HG03060 (cell line): ENCODE data around the gene KDM2A.

Experiments used
- ATAC-seq: cut with Tn5 transposase; IDR thresholded peaks from one replicate; pipeline ENCODE4 v1.9.1; 2021; ENCODE audit warnings: low read depth, moderate number of reproducible peaks; ENCODE audit not compliant: unreplicated experiment

Gene KDM2A

DNA sequence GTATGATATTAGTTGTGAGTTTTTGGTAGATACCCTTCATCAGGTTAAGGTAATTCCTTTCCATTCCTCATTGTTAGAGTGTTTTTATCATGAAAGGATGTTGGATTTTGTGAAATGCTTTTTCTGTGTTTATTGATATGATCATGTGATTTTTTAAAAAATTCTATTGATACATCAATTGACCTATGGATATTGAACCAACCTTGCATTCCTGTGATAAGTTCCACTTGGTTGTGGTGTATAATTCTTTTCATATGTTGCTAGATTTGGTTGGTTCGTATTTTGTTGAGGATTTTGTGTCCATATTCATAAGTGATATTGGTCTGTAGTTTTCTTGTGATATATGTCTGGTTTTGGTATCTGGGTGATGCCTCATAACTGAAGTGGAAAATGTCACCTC, 176.8 kb downstream of the KDM2A start:
- no peak for ATAC-seq

DNA sequence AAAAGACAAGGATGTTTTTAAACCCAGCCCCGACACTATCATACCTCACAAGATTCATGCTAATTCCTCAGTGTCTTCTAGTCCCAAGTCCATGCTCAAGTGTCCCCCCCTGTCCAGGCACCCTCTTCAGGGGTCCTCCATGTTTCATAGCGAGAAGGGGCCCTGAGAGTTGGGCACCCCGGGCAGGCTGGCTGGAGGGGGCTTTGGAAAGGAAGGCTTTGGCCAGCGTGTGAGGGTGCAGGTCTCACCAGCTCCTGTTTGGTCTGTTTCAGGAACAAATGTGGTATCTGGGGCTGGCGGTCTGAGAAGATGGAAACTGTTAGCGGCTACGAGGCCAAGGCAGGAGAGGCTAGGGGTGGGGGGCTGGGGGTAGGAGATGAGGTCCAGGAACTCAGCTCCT, 179.7 kb downstream of the KDM2A start:
- no peak for ATAC-seq

DNA sequence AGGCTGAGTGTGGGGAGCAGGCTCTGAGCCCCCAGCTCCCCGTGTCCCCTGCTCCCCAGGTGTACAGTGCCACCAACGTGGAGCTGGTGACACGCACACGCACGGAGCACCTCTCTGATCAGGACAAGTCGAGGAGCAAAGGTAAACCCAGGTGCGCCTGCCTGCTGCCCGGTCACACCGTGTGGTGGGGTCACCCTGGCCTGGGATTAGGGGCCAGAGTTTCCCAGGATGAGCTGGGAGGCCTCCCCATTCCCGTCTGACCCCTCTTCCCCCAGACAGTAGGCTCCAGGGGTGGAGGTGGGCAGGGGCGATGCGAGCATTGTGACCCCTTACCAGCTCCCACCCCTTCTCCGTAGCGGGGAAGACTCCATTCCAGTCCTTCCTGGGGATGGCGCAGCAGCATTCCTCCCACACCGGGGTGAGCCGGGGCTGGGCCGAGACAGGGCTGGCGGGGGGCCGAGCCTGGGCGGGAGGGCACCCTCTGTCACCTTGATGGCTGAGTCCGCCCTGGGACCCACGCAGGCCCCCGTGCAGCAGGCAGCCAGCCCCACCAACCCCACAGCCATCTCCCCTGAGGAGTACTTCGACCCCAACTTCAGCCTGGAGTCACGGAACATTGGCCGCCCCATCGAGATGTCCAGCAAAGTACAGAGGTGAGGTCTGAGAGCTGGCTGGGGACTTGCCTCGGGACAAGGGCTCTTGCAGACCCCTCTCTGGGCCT, 180.6 kb downstream of the KDM2A start:
- ATAC-seq: no peak

DNA sequence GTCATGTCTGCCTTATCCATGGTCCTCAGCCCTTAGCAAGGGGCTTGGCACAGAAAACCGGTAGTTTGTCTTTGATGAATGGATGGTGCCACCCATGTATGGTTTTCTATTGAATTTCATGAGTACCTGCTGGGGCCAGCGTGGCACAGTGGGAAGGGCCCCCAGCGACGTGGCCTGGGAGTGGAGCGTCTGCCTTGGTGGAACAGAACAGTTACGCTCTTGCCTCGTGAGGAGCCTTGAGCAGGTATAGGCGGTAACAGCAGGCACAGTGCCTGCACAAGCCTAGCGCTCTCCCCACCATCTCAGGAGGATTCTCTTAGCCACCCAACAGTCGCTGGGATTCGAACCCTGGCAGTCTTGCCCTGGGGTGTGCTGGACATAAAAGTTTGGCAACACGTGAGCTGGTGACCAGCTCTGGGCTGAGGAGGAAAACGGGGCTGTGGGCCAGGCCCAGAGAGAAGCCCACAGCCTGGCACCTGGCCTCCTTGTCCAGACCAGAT, 181.2 kb downstream of the KDM2A start:
- no peak for ATAC-seq

DNA sequence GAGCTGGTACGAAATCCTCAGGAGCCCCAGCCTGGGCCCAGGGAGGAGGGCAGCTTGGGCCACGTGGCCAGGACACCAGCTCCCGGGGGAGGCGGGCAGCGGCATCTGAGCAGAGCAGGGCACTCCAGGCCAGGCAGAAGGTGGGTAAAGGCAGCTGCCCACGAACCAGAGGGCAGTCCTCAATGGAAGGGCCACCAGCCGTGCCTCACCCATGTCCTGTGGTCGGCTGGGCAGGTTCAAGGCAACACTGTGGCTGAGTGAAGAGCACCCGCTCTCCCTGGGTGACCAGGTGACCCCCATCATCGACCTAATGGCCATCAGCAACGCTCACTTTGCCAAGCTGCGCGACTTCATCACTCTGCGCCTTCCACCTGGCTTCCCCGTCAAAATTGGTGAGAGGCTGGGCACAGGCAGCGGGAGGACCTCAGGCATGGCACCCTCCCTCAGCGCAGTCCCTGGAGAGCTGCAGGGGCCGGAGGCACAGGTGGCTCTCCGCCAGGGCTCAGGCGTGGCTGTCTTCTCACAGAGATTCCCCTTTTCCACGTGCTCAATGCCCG, 181.8 kb downstream of the KDM2A start:
- no peak for ATAC-seq

DNA sequence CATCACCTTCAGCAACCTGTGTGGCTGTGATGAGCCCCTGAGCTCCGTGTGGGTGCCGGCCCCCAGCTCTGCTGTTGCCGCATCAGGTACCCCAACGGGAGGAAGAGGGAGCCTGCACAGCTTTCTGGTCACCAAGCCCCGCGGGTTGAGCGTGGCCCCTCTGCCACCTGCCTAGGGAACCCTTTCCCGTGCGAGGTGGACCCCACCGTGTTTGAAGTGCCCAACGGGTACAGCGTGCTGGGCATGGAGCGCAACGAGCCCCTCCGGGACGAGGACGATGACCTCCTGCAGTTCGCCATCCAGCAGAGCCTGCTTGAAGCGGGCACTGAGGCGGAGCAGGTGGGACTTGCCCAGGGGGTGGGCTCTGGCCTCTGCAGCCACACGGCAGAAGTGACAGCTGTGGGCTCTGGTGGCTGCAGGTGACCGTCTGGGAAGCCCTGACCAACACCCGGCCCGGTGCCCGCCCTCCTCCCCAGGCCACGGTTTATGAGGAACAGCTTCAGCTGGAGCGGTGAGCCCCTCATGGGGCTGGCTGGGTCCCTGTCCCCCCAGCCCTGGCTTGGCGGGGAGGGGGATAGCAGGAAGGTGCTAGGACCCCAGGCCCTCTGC, 182.4 kb downstream of the KDM2A start:
- ATAC-seq: no peak

DNA sequence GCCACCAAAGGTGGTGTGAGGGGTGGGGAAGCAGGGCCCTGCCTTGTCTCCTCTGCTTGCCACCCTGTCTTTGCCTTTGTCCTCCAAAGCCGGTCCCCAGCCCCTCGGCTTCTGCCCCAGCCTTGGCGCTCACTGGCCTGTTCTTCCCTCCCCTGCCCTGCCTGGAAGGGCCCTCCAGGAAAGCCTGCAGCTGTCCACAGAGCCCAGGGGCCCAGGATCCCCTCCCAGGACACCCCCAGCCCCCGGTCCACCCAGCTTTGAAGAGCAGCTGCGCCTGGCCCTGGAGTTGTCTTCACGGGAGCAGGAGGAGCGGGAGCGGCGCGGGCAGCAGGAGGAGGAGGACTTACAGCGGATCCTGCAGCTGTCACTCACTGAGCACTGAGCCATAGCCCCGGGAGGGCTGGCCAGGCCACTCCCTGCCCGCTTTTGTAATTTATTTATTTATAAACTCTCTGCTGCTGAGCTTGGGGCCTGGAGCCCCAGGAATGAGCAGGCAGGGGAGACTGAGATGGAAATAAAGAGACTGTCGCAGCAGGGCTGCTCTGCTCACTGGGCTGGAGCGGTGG, 183.0 kb downstream of the KDM2A start:
- no peak for ATAC-seq

DNA sequence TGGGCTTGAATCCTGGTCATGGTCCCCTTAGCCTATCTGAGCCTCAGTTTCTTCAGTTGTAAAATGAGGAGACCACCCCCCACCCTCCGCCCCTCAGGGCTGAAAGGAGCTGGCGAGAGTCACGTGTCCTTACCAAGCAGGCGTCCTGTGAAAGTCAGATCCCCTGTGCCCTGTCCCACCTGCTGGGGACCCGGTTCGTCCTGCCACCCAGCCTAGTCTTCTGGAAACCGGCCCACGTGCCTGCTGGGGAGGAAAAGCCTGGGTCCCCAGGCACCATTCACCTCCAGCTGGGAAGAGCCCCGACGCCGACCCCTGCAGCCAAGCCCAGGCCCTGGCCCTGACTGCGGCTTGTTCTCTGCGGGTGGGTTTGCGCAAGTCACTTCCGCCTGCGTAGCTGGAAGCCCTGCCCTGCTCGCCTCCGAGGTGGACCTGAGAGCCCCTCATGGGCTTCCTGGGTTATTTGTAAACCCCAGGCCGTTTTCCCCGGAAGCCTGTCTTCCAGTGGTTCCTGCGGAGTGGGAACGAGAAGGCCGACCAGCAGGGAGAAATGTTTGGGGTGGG, 183.6 kb downstream of the KDM2A start:
- ATAC-seq: no peak

DNA sequence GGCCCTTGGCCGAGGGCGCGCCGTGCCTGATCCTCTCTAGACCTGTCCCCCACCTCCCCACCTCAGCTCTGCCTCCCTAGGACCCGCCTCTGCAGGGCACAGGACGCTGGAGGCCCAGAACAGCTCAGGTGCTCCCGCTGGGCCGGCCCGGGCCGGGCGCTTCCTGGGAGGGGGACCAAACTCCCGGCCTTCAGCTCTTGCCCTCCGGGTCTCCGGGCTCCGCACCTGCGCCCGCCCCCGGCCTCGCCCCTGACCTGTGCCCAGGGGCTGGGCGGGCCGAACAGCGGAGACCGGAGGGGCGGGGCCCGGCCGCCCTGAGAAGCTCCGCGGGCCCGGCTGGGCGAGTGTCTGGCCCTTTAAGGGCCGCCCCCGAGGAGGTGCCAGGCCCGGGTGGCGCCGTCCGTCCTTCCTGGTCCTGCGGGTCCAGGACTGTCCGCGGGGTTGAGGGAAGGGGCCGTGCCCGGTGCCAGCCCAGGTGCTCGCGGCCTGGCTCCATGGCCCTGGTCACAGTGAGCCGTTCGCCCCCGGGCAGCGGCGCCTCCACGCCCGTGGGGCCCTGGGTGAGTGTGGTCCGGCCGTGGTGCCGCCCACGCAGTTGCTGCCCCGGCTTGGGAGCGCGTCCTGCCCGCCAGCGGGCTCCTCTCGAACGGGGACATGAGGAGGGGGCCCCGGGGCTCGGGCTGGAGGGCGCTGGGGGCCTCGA, 184.2 kb downstream of the KDM2A start, which contains the start of gene SSH3:
TSS of gene SSH3 (plus strand) at position 399 of the 703 bp plus-strand sequence. CDS start at position 495, 96 bp downstream.
- ATAC-seq: no peak

DNA sequence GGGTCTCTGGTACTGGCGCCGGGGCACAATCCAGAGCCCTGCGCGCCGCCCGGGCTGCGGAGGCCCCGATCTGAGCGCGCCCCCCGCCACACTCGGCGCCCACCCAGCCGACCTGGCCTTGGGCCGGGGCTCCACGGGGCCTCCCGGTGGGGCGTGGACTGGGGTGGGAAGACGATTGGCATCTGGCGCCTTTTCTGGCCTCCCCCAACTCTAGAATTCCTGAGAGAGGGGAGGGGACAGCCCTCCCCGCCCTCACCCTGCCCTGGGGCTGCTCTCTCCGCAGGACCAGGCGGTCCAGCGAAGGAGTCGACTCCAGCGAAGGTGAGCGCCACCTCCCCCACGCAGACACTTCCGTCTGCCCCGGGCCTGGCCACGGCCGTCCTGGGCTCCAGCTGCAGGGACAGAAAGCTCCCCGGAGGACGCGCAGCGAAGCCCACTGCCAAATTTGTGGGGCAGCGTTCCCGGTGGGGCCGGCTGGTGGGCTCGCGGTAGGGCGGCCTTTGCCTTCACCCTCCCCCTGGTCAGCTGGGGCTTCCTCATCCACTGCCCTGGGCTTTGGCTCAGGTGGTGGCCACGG, 184.9 kb downstream of the KDM2A start:
- ATAC-seq: no peak

DNA sequence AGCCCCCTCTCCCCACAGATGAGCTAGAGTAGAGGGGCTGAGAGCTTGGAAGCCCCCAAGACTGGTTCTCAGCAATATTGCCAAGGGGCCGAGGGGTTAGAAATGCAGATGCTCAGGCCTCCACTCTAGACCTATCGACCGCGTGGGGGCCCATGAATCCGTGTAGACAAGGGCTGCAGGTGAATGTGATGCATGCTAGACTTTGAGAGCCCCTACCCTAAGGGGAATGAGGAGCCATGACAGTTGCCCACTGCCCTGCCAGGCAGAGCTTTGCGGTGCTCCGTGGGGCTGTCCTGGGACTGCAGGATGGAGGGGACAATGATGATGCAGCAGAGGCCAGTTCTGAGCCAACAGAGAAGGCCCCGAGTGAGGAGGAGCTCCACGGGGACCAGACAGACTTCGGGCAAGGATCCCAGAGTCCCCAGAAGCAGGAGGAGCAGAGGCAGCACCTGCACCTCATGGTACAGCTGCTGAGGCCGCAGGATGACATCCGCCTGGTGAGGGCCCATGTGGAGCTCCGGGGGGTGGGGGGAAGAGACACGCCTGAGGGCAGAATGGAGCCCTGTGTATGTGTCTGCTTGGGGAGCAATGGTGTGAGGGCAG, 185.5 kb downstream of the KDM2A start:
- ATAC-seq: no peak

DNA sequence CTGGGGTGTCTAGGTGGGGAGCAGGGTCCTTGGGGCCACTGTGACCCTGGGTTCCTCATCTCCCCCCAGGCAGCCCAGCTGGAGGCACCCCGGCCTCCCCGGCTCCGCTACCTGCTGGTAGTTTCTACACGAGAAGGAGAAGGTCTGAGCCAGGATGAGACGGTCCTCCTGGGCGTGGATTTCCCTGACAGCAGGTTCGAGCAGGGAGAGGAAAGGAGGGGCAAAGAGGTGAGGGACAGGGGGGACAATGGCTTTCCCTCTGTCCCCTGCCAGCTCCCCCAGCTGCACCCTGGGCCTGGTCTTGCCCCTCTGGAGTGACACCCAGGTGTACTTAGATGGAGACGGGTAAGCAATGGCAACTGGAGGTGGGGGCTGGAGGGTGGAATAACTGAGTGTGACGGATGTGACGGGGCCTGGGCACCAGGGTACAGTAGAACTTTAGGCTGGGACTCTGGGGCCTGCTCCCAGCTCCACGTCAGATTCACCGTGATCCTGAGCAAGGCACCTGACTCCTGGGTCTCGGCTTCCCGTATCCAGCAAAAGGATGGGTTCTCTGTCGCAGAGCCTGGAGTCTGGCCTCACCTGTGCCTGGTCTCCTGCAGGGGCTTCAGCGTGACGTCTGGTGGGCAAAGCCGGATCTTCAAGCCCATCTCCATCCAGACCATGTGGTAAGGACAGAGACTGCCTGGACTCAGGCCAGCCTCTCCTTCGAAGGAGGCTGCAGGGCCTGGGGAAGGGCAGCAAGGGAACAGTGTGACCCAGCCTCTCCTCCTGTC, 187.9 kb downstream of the KDM2A start:
- no peak for ATAC-seq

DNA sequence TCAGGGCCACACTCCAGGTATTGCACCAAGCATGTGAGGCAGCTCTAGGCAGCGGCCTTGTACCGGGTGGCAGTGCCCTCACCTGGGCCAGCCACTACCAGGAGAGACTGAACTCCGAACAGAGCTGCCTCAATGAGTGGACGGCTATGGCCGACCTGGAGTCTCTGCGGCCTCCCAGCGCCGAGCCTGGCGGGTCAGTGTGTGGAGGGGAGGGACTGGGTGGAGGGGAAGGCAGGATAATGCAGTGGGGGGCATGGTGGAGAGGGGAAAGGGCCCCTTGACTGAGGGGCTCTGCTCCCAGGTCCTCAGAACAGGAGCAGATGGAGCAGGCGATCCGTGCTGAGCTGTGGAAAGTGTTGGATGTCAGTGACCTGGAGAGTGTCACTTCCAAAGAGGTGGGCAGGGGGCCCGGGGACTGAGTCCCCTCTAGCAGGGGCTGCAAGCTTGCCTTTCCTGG, 188.5 kb downstream of the KDM2A start:
- ATAC-seq: no peak
